Measurements from ENCODE around the gene CAMSAP3.

Gene CAMSAP3

DNA sequence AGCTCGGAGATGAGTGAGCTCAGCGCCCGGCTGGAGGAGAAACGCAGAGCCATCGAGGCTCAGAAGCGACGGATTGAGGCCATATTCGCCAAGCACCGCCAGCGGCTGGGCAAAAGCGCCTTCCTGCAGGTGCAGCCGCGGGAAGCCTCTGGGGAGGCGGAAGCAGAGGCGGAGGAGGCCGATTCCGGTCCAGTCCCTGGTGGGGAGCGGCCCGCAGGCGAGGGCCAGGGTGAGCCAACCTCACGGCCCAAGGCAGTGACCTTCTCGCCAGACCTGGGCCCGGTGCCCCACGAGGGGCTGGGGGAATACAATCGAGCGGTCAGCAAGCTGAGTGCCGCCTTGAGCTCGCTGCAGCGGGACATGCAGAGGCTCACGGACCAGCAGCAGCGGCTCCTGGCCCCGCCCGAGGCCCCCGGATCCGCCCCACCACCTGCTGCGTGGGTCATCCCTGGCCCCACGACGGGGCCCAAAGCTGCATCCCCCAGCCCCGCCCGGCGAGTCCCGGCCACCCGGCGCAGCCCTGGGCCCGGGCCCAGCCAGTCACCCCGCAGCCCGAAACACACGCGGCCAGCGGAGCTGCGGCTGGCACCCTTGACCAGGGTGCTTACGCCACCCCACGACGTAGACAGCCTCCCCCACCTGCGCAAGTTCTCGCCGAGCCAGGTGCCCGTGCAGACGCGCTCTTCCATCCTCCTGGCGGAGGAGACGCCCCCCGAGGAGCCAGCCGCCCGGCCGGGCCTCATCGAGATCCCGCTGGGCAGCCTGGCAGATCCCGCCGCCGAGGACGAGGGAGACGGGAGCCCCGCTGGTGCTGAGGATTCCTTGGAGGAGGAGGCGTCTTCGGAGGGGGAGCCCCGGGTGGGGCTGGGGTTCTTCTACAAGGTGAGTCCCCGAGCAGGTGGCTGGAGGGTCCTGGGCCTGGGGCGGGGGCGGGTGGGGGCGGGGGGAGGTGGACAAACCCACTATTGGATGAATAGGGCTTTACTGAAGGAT is 16.9 kb downstream of the CAMSAP3 start:
- DNase-seq (ENCODE audit: low read depth): no peak

DNA sequence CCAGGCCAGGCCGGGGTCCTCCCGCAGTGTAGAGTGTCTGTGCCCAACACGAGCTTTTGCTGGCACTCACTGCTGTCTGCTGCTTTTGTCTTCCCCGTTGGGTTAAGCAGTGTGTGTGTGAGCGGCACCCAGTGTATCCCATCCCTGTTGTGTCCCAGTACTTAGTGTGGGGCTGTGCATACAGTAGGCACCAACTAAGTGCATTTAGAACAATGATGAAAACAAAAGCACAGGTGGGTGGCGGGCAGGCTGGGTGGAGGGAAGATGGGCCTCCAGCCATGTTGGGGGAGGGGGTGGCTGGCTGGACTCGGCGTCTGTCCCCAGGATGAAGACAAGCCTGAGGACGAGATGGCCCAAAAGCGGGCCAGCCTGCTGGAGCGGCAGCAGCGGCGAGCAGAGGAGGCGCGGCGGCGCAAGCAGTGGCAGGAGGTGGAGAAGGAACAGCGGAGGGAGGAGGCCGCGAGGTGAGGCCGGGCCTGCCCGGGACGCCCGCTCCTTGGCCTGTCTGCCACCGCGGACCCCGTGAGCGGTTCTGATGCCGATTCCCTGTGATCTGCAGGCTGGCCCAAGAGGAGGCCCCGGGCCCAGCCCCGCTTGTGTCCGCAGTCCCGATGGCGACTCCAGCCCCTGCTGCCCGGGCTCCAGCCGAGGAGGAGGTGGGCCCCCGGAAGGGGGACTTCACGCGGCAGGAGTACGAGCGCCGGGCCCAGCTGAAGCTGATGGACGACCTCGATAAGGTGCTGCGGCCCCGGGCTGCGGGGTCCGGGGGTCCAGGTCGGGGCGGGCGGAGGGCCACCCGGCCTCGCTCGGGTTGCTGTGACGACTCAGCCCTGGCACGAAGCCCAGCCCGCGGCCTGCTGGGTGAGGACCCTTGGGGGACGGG is 19.4 kb downstream of the CAMSAP3 start:
- no peak for DNase-seq (ENCODE audit: low read depth)

DNA sequence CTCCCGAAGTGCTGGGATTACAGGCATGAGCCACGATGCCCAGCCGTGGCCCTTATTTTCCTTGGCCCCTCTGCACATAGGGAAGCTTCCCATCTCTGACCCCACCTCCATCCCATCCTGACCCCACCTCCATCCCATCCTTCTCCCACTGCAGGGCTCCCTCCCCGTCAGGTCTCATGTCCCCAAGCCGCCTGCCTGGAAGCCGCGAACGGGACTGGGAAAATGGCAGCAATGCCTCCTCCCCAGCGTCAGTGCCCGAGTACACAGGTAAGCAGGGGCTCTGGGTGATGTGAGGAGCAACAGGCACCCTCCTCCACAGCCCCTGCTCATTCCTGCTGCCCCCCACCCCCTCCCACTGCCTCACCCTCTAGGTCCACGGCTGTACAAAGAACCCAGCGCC is 21.5 kb downstream of the CAMSAP3 start:
- no peak for DNase-seq (ENCODE audit: low read depth)

DNA sequence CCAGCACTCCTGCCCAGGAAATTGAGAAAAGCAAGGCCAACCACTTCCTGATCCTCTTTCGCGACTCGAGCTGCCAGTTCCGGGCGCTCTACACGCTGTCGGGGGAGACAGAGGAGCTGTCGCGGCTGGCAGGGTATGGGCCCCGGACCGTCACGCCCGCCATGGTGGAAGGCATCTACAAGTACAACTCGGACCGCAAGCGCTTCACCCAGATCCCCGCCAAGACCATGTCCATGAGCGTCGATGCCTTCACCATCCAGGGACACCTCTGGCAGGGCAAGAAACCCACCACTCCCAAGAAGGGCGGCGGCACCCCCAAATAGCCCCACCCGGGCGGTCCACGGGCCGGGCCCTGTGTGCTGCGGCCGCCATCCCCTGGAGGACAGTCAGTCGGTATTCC is 22.1 kb downstream of the CAMSAP3 start:
- no peak for DNase-seq (ENCODE audit: low read depth)

DNA sequence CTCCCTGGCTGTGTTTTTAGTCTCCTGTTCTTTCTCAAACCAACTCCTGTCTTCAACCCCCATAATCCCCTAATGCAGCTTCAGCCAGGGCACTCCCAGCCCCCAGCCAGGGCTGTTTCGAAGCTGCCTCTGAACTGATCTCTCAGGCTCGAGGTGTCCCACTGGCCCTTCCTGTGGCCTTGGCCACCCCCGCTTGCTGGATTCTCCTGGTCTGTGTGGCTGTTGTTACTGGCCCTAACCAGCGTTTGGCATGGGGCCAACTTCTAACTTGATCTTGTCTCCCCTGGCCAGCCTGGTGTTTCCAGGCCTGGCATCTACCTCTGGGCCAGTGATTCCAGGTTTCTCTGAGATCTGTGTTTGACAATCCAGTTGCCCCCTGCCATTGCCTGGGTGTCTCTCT is 22.7 kb downstream of the CAMSAP3 start:
- DNase-seq (ENCODE audit: low read depth): no peak

DNA sequence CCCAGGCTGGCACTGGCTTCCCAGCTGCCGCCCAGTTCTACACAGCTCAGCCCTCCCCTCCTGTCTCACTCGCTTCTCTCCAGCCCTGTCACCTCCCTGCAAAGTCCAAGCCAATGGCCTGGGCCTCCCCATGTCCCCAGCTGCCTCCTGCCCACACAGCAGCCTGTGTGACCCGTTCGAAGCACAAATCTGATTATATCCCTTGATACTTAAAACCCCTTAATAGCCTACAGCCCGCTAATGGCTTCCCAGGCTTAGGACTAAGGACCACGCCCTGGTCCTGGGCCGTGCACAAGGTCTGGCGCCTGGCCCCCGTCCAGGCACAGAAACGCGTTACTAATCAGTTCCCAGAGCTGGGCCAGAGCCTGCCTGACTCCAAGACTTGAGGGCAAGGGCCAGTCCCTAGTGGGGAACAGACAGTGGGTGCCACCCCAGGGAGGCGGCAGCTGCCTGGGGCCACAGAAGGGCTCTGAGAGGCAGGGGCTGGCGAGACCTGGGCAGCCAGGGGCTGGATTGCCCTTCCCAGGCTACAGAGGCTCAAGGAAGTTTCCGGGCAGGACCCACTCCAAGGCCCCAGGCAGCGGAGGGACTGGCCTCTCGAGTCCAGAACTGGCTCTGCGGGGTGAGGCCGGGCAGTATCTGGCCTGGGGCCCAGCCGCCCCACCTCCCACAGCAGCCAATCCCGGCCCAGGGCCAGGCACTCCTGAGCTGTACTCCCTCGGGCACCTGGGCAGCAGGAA is 23.3 kb downstream of the CAMSAP3 start:
- no peak for DNase-seq (ENCODE audit: low read depth)

DNA sequence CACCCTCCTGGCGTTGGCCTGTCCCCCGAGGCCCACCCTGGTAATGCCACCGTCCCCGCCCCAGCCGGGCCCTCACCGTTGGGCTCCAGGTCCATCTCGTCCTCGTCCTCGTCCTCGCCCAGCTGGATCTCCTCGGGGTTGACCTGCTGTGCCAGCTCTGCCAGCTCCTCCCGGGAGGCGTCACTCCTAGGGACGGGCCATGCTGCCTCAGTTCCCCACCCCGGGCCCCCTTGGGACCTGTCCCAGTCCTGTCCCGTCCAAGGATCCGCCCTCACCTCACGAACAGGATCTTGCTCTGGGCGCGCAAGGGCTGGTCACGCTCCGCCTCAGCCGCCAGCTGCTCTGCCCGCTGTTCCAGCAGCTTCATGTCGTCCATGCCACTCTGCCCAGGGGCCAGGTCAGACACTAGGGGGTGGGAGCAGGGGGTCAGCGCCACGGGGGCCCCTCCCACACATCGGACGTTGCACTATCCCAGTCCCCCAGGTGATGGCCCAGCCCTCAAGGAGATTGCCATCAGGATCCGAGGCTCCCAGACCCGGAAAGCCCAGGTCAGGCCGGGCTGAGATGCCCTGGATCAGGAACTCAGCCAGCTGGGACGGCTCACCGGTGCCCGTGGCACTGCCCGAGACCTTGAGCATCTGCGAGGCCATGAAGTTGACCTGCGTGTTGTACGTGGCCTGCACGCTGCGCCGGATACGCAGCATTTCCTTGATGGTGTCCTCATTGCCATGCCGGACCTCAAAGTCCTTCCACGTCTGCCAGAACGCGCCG is 24.2 kb downstream of the CAMSAP3 start:
- DNase-seq (ENCODE audit: low read depth): no peak

DNA sequence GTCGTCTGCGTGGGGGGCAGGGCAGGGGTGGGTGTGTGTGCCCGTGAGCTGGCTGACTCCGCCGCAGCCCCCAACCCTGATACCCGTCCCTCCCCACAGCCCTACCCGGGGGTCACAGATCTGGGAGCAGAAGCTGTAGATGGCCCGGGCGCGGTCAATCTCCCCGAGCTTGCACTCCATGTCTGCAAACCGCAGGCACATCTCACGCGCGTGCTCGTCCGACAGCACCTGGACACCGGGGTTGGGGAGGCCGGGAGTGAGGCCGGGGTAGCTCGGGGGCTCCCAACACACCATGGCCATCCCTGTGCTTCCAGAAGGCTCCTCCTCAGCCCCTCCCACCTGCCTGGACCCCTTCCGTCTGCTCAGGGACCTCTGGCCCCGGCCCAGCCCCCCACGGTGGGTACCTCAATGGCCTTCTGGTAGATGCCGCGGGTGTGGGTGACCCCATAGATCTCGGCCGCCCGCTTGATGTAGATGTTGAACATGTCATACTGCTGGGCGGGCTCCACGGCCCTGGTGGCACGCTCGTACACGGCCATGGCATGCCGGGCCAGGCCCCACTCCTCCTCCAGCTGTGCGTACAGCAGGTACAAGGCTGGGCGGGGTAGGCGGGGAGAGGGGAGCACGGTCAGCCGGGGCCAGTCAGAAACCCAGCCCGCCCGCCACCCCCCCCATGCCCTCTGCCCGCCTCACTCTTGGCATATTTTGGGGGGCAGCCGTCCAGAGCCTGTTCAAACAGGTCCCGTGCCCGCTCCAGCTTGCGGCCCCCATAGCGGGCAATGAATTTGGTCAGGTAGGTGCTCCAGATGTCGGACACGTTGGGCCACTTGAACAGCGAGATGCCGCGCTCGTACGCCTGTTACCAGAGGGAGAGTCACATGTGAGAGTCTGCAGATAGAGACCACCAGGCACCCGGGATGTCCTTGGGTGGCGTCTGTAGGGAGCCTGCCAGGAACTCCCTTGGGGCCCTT is 25.1 kb downstream of the CAMSAP3 start:
- no peak for DNase-seq (ENCODE audit: low read depth)

DNA sequence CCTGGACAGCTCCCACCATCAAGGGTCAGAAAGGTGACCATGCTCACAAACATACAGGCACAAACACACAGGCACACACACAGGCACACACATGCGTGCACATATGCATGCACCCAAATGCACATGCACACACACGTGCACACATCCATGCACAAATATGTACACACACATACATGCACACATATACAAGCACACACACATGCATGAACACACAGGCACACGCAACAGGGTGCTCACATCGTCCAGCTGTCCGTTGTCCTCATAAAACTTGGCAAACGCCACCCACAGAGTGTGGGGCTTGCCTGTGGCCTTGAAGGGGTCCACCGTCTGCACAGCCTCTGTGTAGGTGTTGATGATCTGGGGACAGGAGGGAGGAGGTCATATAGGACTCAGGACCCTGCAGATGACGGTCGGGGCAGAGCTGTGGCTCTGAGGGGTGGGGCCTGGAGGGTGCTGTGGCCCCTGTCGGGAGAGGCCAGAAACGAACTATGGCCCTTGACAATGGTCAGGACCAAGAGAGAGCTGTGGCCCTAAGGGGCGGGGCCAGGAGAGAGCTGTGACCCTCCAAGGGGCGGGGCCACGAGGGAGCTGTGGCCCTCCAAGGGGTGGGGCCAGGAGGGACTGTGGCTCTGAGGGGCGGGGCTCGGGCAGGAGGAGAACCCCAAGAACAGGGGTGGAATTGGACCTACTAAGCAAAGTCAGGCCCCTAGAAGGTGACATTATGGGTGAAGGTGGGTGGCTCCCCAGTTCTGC is 27.4 kb downstream of the CAMSAP3 start:
- no peak for DNase-seq (ENCODE audit: low read depth)

DNA sequence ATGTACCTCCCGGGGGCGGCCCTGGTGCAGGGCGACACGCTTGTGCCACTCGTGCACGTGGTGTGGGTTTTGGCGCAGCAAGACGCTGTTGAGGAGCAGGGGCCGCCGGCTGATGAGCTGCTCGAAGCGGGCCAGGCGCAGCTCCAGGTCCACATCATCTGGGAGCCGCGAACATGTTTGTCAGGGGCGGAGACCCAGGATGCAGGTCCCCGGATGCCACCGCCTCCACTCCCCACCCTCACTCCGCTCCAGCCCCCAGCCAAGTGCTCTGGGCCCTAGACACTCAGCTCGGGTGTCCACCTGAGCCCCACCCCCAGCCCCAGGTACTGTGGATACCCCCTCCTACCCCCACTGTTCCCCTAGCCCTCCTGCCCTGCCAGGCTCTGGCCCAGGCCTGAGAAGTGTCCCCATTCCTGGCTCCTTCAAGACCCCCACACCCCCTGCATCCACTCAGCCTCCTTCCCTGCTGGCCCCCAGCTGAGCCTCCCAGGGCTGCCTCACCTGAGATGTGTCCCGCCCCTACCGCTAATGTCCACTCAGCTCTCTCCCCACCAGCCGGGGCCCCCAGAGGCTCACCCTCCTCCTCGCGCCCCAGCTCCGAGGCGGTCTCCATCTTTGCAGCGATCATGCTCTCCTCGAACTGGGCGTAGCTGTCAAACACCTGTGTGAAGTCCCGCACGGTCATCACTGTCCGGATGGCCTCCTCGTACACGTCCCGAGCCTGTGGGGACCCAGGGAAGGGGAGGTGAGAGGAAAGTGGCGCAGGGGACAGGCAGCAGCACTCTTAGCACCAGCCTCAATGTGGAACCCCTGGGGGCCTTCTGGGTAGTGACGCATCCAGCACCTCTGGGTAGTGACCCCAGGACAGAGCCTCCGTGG is 28.3 kb downstream of the CAMSAP3 start:
- no peak for DNase-seq (ENCODE audit: low read depth)

DNA sequence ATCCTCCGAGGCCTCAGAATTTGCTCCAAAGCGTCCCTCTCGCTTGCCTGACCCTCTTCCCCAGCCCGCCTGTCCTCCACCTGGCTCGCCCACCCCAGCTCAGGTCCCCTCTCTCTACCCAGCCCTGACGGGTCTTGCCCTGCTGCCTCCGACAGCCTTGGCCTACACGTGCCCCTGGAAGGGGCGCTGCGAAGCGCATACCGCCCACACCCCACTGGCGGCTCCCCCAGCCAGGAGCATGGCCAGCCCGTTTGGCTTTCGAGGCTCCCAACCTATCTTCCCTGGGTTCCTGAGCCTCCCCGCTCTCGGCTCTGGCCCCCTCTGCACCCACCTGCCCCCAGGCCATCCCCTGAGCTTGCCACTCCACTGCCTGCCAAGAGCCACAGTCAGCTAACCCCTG is 29.1 kb downstream of the CAMSAP3 start:
- DNase-seq (ENCODE audit: low read depth): no peak

DNA sequence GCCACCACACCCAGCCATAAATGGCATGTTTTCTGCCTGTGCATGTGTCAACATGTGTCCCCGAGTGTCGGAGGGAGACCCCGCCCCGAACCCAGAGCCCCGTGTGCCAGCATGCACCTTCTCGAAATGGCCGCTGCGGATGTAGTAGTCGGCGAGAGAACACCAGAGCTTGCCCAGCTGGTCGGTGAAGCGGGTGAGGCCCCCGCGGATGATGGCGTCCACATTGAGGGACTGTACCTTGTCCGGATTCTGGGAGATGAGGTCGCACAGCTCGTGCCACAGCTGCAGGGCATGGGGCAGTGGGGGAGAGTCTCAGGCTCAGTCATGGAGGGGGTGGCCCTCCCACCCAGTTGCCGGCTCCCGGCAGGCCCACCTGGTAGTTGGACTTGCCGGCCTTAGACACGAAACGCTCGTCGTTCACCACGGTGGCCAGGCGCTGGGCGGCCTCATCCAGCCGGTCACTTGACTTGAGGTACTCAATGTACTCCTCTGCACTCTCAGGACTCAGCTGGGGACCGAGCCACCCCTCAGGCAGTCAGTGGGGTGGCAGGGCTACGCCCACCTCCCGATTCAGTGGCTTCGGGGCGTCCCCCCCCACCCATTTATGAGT is 30.2 kb downstream of the CAMSAP3 start:
- DNase-seq (ENCODE audit: low read depth): no peak

DNA sequence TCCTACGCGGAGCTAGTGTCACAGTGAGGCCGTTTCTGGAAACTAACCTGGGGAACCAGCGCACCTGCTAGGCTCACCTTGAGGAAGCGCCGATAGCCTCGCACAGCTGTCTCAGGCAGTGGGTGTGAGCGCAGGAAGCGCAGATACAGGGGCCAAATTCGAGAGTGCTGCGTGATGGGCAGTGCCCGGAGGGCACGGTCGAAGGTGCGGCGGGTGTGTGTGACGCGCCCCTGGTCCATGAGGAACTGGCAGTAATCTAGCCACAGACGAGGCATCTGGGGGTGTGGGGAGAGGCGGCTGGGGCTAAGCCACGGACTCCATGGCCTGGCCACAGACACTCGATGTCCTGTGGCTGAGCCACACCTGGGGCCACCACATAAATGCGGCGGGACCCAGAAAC is 31.5 kb downstream of the CAMSAP3 start:
- no peak for DNase-seq (ENCODE audit: low read depth)

DNA sequence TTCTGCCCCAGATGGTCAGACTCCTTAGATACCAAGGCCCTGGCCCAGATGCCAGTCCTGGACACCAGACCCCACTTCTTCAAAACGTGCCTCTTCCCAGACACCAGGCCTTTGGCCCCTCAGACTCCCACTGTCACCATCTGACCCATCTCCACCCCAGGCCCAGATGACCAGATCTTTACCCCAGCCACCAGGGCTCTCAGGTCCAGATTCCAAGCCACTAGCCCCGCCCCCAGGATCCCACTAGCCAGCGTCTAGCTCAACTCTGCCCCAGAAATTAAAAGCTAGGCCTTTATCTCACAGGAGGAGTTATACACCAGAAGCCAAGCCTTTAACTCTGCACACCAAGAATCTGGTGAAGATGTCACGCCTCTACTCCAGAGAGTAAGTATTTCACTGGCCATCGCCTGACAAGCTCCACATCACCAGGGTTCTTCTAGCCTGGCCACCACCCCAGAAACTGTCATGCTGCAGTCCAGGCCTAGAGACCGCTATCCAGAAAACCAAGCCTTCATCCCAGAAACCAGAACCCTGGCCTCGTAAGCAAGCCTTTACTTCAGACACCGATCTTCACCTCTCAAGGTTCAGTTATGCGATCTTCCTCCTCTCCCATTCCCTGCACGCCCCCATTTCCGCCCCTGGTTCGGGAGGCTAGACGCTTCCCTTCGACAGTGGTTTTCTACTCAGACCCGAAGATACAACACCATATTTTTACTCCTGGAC is 33.1 kb downstream of the CAMSAP3 start:
- DNase-seq (ENCODE audit: low read depth): no peak

DNA sequence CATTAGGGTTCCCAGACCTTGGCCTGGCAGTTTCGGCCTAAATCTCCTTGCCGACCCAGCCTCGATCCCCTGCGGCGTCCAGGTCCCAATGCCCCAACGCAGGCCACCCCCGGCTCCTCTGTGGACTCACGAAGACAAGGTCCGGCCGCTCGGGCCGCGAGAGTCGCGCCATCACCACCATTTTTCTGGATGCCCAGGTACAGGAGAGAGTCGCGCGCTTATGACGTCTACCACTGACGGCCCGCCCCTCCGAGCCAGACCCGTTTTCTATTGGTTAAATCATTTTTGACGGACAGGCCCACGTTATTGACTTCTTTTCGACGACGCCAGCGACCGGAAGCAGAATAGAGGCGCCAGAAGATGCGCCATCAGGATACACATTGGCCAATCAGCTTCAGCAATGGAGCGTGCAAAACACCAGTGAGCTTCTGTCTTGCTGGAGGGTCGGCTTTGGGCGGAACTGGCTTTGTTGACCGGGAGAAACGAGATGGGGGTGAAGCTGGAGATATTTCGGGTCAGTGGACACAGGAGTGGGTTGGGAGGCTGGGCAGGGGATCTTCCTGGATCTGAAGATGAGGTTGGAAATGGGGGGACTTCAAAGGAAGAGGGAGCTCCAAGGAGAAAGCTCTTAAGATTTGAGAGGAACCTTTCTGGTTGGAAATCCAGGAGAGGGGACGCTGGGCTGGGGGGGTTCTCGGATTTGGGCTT is 33.8 kb downstream of the CAMSAP3 start, which contains the start of the genes PET100 and XAB2:
PET100 (plus strand) TSS at position 447 of the 708 bp plus-strand sequence; CDS start at position 488, 41 bp downstream.
XAB2 (minus strand) TSS at position 199 of the 708 bp plus-strand sequence; CDS start at position 181, 18 bp downstream.
- peak; percentile 96 for DNase-seq (ENCODE audit: low read depth)

DNA sequence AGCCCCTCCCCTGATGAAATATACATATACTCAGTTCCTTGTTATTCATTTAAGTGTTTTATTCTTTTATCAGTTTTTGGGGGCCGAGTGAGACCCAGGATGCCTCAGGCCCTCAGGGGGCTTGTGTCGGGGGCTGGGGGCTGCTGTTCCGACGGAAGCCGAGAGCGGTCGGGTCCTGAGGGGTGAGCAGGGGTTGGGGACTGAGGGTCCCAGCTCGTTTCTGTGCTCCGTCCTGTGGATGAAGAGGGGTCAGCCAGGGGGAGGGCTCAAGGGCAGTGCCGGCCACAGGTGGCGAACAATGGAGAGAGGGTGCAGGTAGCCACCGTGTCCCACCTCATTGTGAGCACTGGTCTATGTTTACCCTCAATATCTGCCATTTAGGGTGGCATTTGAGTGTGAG is 35.9 kb downstream of the CAMSAP3 start:
- no peak for DNase-seq (ENCODE audit: low read depth)
